HEK293 (cell line): ENCODE data around the gene INO80B.

Experiments used
- CTCF ChIP-seq: fragments of 450-650 bp; formaldehyde crosslinking; IDR thresholded peaks from 2 replicates; pipeline ENCODE4 v1.5.1; 2016; ENCODE audit warnings: missing biosample characterization, missing genetic modification characterization
- HIC1 ChIP-seq: fragments of 450-650 bp; formaldehyde crosslinking; IDR thresholded peaks from 2 replicates; pipeline ENCODE4 v1.5.1; 2016; ENCODE audit warnings: missing biosample characterization, missing genetic modification characterization
- HOXA7 ChIP-seq: sonication (generic); formaldehyde crosslinking; IDR thresholded peaks from 2 replicates; pipeline ENCODE4 v1.8.1; 2022; ENCODE audit warnings: missing genetic modification reagents, borderline replicate concordance
- KLF7 ChIP-seq: fragments of 450-650 bp; formaldehyde crosslinking; IDR thresholded peaks from 2 replicates; pipeline ENCODE4 v1.5.1; 2016; ENCODE audit warnings: missing biosample characterization, missing genetic modification characterization, borderline replicate concordance
- PRDM1 ChIP-seq: fragments of 450-650 bp; formaldehyde crosslinking; IDR thresholded peaks from 2 replicates; pipeline ENCODE4; 2016; ENCODE audit warnings: missing biosample characterization, missing genetic modification characterization
- PRDM10 ChIP-seq: fragments of 450-650 bp; formaldehyde crosslinking; IDR thresholded peaks from 2 replicates; pipeline ENCODE4 v1.5.1; 2016; ENCODE audit warnings: missing biosample characterization, missing genetic modification characterization
- PRDM2 ChIP-seq: fragments of 450-650 bp; formaldehyde crosslinking; IDR thresholded peaks from 2 replicates; pipeline ENCODE4 v1.5.1; 2016; ENCODE audit warnings: missing biosample characterization, missing genetic modification characterization, borderline replicate concordance
- RBAK ChIP-seq: fragments of 450-650 bp; formaldehyde crosslinking; IDR thresholded peaks from 2 replicates; pipeline ENCODE4 v1.5.1; 2016; ENCODE audit warnings: missing biosample characterization, missing genetic modification characterization
- SALL2 ChIP-seq: fragments of 450-650 bp; formaldehyde crosslinking; IDR thresholded peaks from 2 replicates; pipeline ENCODE4 v1.5.0; 2017; ENCODE audit warnings: missing biosample characterization, mild to moderate bottlenecking, missing genetic modification characterization, borderline replicate concordance
- SCRT2 ChIP-seq: fragments of 450-650 bp; formaldehyde crosslinking; IDR thresholded peaks from 2 replicates; pipeline ENCODE4 v1.5.1; 2016; ENCODE audit warnings: missing biosample characterization, missing genetic modification characterization
- SP7 ChIP-seq: fragments of 450-650 bp; formaldehyde crosslinking; IDR thresholded peaks from 2 replicates; pipeline ENCODE4 v1.5.1; 2016; ENCODE audit warnings: missing biosample characterization, missing genetic modification characterization
- ZFP37 ChIP-seq: fragments of 450-650 bp; formaldehyde crosslinking; IDR thresholded peaks from 2 replicates; pipeline ENCODE4 v1.5.1; 2016; ENCODE audit warnings: missing biosample characterization, missing genetic modification characterization
- ZNF146 ChIP-seq: fragments of 450-650 bp; formaldehyde crosslinking; IDR thresholded peaks from 2 replicates; pipeline ENCODE4 v1.5.1; 2016; ENCODE audit warnings: missing biosample characterization, missing genetic modification characterization
- ZNF157 ChIP-seq: fragments of 450-650 bp; formaldehyde crosslinking; IDR thresholded peaks from 2 replicates; pipeline ENCODE4 v1.5.1; 2016; ENCODE audit warnings: missing biosample characterization, missing genetic modification characterization
- ZNF24 ChIP-seq: fragments of 450-650 bp; formaldehyde crosslinking; IDR thresholded peaks from 2 replicates; pipeline ENCODE4 v1.5.1; 2016; ENCODE audit warnings: missing biosample characterization, missing genetic modification characterization
- ZNF292 ChIP-seq: fragments of 450-650 bp; formaldehyde crosslinking; IDR thresholded peaks from 2 replicates; pipeline ENCODE4 v1.5.1; 2016; ENCODE audit warnings: low read depth, missing biosample characterization, missing genetic modification characterization, borderline replicate concordance
- ZNF366 ChIP-seq: fragments of 450-650 bp; formaldehyde crosslinking; conservative IDR thresholded peaks from 2 replicates; pipeline ENCODE4 v1.5.1; 2016; ENCODE audit warnings: missing biosample characterization, missing genetic modification characterization
- ZNF449 ChIP-seq: fragments of 450-650 bp; formaldehyde crosslinking; IDR thresholded peaks from 2 replicates; pipeline ENCODE4 v1.5.1; 2017; ENCODE audit warnings: missing biosample characterization, mild to moderate bottlenecking, missing genetic modification characterization, moderate library complexity
- ZNF513 ChIP-seq: fragments of 450-650 bp; IDR thresholded peaks from 2 replicates; pipeline ENCODE4 v1.5.1; 2018; ENCODE audit warnings: missing biosample characterization, missing genetic modification characterization
- ZSCAN4 ChIP-seq: fragments of 450-650 bp; formaldehyde crosslinking; IDR thresholded peaks from 2 replicates; pipeline ENCODE4 v1.5.1; 2017; ENCODE audit warnings: missing biosample characterization, missing genetic modification characterization

The INO80B gene

GRCh38 chr2:74440378-74441169 lies 14.3 kb upstream of the INO80B start (continued):
- no peak for TF ChIP-seq ZNF513 (tag by site-specific recombination)
- peak; percentile 74; the same call in 1 of the 2 replicates for TF ChIP-seq KLF7 (tag by site-specific recombination)
- no peak for TF ChIP-seq ZNF449 (tag by site-specific recombination)
- TF ChIP-seq SCRT2 (tag by site-specific recombination): peak; percentile 100
- no peak for TF ChIP-seq HIC1
- TF ChIP-seq RBAK (tag by site-specific recombination): no peak
- TF ChIP-seq SALL2 (tag by site-specific recombination): no peak
- no peak for TF ChIP-seq PRDM1
- no peak for TF ChIP-seq ZNF292
- TF ChIP-seq CTCF (tag by site-specific recombination): peak; percentile 92
- no peak; the same call in 1 of the 2 replicates for TF ChIP-seq PRDM10 (tag by site-specific recombination)
- no peak for TF ChIP-seq ZFP37
- no peak for TF ChIP-seq ZNF157
- TF ChIP-seq ZSCAN4: no peak
- no peak for TF ChIP-seq ZNF24 (tag by site-specific recombination)
- TF ChIP-seq HOXA7 (CRISPR knock-in tag): no peak
- no peak for TF ChIP-seq PRDM2 (tag by site-specific recombination)
- TF ChIP-seq SP7 (tag by site-specific recombination): peak; percentile 64
- no peak for TF ChIP-seq ZNF366 (tag by site-specific recombination)
- TF ChIP-seq ZNF146 (tag by site-specific recombination): no peak
